GM18499 (cell line): ENCODE results near the gene NPAS3.

Source experiments
- ATAC-seq: cut with Tn5 transposase; IDR thresholded peaks from one replicate; pipeline ENCODE4 v1.9.1; 2021; ENCODE audit warnings: moderate number of reproducible peaks; ENCODE audit not compliant: insufficient read depth, unreplicated experiment

The NPAS3 gene

DNA sequence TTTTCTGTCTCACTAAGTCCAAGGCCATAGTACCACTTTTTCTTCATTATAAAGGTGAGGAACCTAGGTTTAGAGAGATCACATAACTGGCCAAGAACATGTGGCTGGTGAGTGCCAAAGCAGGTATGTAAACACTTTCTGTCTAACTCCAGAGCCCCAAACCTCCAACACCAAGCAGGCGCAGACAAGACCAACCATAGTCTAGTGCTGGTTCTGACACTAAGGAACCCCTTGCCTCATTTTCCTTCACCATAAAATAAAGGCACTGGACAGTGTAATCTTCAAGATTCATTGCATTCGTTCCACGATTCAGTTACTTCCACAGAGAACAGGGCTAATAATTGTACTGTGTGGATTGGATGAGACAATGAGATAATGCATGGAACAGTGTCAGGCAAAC, 71.0 kb downstream of the NPAS3 start:
- ATAC-seq: no peak

DNA sequence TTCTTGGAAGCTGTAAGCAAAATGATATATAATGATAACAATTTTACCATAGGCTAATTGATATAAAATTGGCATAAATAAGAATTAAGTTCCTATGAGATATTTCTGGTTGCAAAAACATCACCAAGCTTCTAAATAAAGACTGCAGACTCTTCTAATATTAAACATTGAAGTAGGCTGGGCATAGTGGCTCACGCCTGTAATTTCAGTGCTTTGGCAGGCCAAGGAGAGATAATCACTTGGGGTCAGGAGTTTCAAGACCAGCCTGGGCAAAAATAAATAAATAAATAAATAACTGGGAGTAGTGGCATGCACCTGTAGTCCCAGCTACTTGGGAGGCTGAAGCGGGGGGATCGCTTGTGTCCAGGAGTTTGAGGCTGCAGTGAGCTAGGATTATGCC, 71.8 kb downstream of the NPAS3 start:
- ATAC-seq: no peak

GRCh38 chr14:33014710-33015109, 76.0 kb downstream of the NPAS3 start:
- ATAC-seq: no peak

DNA sequence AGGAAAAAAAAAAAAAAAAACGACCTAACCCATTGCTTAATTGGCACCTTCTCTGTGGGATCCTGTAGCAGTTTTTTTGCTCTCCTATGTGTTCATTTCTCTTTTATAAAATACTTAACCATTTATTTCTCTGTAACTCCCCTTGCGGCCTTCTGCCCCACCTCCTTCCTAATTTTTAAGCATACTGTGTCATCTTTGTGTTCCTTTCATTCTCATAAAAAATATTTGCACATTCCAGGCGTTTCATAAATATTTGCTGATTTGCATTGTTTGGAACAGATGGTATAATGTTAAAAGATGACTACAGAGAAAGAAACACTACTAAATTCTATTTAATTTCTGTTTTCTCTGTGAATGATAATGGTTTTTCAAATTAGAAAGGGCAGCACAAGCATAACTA, 77.9 kb downstream of the NPAS3 start:
- ATAC-seq: no peak

DNA sequence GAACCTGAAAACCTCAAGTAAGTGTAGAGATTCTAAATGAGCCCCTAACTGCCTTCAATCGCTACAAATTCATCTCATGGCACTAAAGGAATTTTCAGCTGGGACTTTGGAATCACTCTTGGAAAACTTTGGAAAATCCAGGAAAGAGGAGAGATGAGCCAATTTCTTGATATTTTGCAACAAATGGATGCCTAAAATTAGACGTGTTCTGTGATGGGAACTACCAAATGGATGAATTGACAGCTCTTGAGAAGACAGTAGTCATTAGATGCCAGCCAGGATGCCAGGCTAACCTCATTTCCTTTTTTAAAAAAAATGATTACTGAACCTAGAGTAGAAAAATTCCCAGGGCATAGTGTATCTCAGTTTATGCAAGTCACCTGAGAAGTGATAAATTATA, 78.3 kb downstream of the NPAS3 start:
- no peak for ATAC-seq

GRCh38 chr14:33019346-33019745, 80.7 kb downstream of the NPAS3 start:
- ATAC-seq: no peak

DNA sequence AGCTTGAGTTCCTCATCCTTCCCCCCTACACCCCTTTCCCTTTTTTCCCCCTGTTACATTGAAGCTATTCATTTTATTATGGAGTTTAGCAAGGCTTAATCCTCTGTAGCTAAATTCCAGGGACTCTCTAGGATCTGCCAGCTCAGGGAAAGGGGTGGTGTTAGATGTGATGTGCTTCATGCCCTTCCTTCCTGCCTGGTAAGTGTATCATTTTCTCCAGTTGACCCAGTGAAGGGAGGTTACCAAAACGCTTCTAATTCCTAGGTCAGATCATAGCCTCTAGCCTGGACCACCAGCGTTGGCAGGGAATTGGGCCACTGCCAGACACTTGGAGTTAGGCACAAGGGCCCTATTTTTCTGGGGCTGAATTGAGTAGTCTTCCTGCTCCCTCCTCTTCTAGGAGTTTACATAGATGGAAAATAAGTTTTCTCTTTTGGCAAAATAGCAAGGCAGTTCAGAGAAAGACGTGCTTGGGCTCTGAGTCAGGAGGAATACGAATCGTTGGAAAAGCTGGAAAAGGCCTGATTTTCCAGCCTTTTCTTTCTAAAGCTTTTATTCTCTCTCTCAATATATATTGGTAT, 88.3 kb downstream of the NPAS3 start:
- no peak for ATAC-seq

DNA sequence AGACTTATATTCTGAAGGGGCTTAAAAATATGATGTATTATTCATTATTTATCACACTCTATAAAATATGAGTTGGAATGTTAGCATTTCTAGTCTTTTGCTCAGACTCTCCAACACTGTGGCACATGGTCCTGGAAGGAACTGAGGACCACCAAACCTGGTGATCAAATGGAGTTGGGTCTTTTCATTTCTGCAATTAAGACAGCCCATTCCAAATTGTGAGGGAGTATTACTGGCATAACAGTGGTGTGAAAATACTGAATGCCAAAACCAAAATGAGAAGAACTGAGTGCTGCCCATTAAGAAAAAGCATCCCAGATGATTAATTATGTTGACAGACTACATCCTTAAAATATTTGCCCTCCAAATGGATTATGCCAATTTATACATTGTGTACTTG, 90.8 kb downstream of the NPAS3 start:
- ATAC-seq: no peak

DNA sequence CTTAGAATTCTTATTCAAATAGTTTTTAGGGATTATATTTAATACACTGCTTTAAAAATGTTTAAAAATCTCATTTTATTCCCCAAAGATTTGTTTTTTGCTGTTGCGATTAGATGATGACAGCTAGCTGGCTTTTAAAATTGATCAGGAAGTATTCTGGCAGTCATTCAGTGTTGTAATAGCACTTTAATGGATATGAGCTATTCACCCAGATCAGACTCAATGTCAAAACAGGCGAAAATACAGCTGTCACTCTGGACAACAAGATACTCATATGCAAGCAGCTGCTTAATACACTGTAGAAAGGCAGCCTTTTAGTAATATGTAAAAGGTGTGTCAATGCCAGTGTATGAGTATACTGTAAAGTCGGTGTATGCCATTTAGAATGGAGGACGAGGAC, 91.7 kb downstream of the NPAS3 start:
- ATAC-seq: no peak

- no peak for ATAC-seq
Observed at GRCh38 chr14:33035416-33036194, 96.9 kb downstream of the NPAS3 start.

- no peak for ATAC-seq
Observed at GRCh38 chr14:33039311-33039710, 100.6 kb downstream of the NPAS3 start.

DNA sequence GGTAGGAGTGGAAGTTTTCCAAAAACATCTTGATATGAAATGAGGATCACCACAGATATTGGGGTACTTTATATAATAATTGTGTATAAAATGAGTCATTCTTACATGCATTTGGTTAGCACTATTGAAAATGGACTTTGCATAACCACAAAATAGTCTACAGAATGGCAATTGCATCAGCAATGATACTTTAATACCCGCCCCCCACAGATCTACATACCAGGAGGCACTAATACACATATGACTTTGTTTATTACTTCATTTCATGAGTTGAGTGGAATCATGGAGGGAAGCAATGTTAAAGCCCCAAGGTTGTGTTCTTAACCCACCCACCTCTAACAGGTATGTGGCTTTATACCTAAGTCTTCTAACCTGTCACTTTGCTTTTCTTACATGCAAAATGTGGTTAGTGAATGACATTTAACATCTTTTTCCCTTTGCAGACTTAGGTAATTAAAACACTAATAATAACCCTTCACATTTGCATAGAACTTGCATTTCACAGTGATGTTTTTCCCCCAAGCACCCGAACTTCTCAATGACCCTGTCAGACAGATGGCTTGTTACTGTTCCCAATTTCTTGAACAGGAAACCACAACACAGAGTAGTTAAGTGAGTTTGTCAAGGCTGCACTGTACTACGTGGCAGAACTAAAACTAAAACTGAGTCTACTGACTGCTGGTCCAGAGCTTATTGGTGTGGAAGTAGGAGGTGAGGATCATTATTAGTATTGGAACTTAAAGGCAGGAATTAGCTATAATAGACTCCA, 101.9 kb downstream of the NPAS3 start:
- no peak for ATAC-seq

GRCh38 chr14:33042591-33042990, 103.9 kb downstream of the NPAS3 start:
- no peak for ATAC-seq

- no peak for ATAC-seq
Observed at GRCh38 chr14:33045760-33046159, 107.1 kb downstream of the NPAS3 start.

DNA sequence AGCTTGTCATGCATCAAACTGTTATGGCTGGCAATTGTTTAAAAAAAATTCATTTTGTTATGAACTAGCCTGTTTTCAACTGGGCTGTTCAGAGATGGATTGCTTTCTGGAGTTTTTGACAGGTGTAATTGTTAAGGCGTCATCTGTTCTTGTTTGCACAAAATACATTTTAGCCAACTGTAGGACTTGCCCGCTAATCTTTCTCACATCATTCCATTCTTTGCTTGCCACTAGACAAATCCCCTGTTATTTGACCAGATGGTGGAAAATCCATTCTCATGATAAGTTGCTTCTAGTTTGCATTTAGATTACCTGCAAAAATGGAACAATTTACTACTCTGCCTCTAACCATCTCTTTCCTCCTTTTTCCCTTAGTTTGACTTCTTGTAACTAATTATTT, 114.3 kb downstream of the NPAS3 start:
- ATAC-seq: no peak

DNA sequence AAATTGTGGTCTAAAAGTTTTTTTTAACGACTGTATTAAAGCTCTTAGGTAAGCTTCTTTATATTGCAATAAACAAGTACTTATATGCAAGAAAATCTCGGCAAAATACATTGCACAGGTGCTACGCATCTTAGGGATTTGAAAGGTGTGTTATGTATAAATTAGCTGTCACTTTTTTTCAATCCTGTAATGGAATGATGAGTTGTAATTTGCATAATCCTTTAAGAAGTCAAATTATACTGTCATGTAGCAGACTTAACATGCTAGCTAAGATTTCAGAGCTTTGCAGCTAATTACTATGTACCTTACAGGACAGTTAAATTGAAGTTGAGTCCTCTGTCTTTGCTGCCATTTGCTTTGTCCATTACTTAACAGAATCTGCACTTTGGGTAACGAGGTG, 117.5 kb downstream of the NPAS3 start:
- no peak for ATAC-seq

- no peak for ATAC-seq
Observed at GRCh38 chr14:33057585-33057984, 118.9 kb downstream of the NPAS3 start.

DNA sequence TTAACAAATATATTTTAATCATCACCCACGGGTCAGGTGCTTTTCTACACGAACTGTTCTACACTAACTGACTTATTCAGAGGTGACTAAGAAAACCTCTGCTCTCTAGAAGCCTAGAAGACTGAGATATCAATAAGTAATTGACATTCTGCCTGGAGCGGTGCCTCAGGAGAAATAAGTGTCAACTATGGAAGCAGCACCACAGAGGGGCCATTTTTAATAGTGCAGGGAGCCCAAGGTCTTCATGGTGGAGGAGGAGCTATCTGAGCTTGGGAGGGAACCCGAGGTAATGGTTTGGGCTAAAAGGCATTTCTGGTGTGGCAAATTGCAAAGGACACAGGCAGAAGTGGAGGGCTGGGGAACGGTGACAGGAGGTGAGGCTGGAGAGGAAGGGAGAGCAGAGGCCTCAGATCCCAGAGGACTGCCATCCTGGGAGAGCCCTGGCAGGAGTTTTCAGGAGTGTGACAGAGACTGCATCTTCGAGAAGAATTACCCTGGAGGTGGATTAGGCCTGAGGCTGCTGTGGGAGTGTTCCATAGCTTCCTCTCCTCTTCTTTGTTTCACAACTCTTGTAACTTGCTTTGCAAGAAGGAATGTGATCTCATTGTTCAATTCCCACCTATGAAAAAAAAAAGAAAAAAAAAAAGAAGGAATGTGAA, 123.1 kb downstream of the NPAS3 start:
- ATAC-seq: no peak

- no peak for ATAC-seq
Observed at GRCh38 chr14:33062476-33062875, 123.8 kb downstream of the NPAS3 start.

GRCh38 chr14:33062881-33063280, 124.2 kb downstream of the NPAS3 start:
- no peak for ATAC-seq

GRCh38 chr14:33063521-33063920, 124.8 kb downstream of the NPAS3 start:
- no peak for ATAC-seq
